IPS-18c (cell line): ENCODE results near the gene DPM1.

ENCODE experiments used
- H3K4me3 ChIP-seq: 2 replicates; pipeline ENCODE4 v1.7.0; 2013; ENCODE audit warnings: low read depth, mild to moderate bottlenecking, low read length, moderate library complexity; ENCODE audit not compliant: insufficient read depth
- H3K9me3 ChIP-seq: one replicate; pipeline ENCODE4 v1.6.1; 2013; ENCODE audit warnings: mild to moderate bottlenecking, low read length, moderate library complexity; ENCODE audit not compliant: control insufficient read depth, insufficient read depth

Gene DPM1

GRCh38 chr20:50916934-50917333 is 41.4 kb downstream of the DPM1 start:
- no peak overlapping the region for H3K4me3 ChIP-seq

GRCh38 chr20:50916257-50916656 is 42.1 kb downstream of the DPM1 start:
- Histone ChIP-seq H3K9me3 (no peaks in the 10 kb centered on the region), H3K4me3 (no peak overlapping the region)

More at GRCh38 chr20:50916934-50917333, 41.4 kb downstream of the DPM1 start:
- H3K9me3 ChIP-seq, result no peaks in the 10 kb centered on the region

- Histone ChIP-seq H3K9me3 (no peaks in the 10 kb centered on the region), H3K4me3 (no peak overlapping the region)
Measured at GRCh38 chr20:50915424-50915823, 42.9 kb downstream of the DPM1 start.

GRCh38 chr20:50913690-50914375 is 44.5 kb downstream of the DPM1 start:
- Histone ChIP-seq H3K4me3 (no peak overlapping the region), H3K9me3 (no peaks in the 10 kb centered on the region)

GRCh38 chr20:50911716-50912115 is 46.6 kb downstream of the DPM1 start:
- H3K9me3 ChIP-seq, result no peaks in the 10 kb centered on the region
- no peak overlapping the region for H3K4me3 ChIP-seq

GRCh38 chr20:50911030-50911429 is 47.3 kb downstream of the DPM1 start:
- Histone ChIP-seq H3K9me3 (no peaks in the 10 kb centered on the region), H3K4me3 (no peak overlapping the region)

GRCh38 chr20:50909413-50909812 is 48.9 kb downstream of the DPM1 start:
- Histone ChIP-seq H3K4me3 (no peak overlapping the region), H3K9me3 (no peaks in the 10 kb centered on the region)

- Histone ChIP-seq H3K9me3 (no peaks in the 10 kb centered on the region), H3K4me3 (no peak overlapping the region)
Measured at GRCh38 chr20:50904067-50904570, 54.2 kb downstream of the DPM1 start.

- no peaks in the 10 kb centered on the region for H3K9me3 ChIP-seq
- no peak overlapping the region for H3K4me3 ChIP-seq
Measured at GRCh38 chr20:50903353-50904051, 54.8 kb downstream of the DPM1 start.

GRCh38 chr20:50901301-50901700 is 57.0 kb downstream of the DPM1 start:
- Histone ChIP-seq H3K4me3 (no peak overlapping the region), H3K9me3 (no peaks in the 10 kb centered on the region)

- H3K4me3 ChIP-seq, result no peak overlapping the region
- H3K9me3 ChIP-seq, result no peaks in the 10 kb centered on the region
Measured at GRCh38 chr20:50900261-50900660, 58.1 kb downstream of the DPM1 start.

GRCh38 chr20:50898475-50898874 is 59.9 kb downstream of the DPM1 start:
- Histone ChIP-seq H3K9me3 (no peaks in the 10 kb centered on the region), H3K4me3 (no peak overlapping the region)

- no peak overlapping the region for H3K4me3 ChIP-seq
- H3K9me3 ChIP-seq, result no peaks in the 10 kb centered on the region
Measured at GRCh38 chr20:50895111-50895830, 63.1 kb downstream of the DPM1 start.

GRCh38 chr20:50893620-50894019 is 64.7 kb downstream of the DPM1 start:
- Histone ChIP-seq H3K9me3 (no peaks in the 10 kb centered on the region), H3K4me3 (no peak overlapping the region)

GRCh38 chr20:50892394-50892793 is 65.9 kb downstream of the DPM1 start:
- H3K9me3 ChIP-seq, result no peaks in the 10 kb centered on the region

GRCh38 chr20:50891138-50891537 is 67.2 kb downstream of the DPM1 start:
- no peaks in the 10 kb centered on the region for H3K9me3 ChIP-seq

More at GRCh38 chr20:50892394-50892793, 65.9 kb downstream of the DPM1 start:
- H3K4me3 ChIP-seq, result no peak overlapping the region

GRCh38 chr20:50887576-50887975 is 70.8 kb downstream of the DPM1 start:
- Histone ChIP-seq H3K9me3 (no peaks in the 10 kb centered on the region), H3K4me3 (no peak overlapping the region)

More at GRCh38 chr20:50891138-50891537, 67.2 kb downstream of the DPM1 start:
- no peak overlapping the region for H3K4me3 ChIP-seq
